Esophagus muscularis mucosa (tissue), 3 donors: ENCODE results near the gene MEGF9.
A peak's percentile ranks its signal among the peaks of the same experiment; 100 is the strongest.

ENCODE experiments used
- POLR2AphosphoS5 ChIP-seq, 2 donors: sonication (generic); formaldehyde crosslinking; IDR thresholded peaks; one replicate each; pipeline ENCODE4 v1.6.1; 2017; ENCODE audit warnings: antibody characterized with exemption in 2 of 2
- TF ChIP-seq, protein P1 (sequence below), 3 experiments: fragments of 200-600 bp in 2 of 3; fragments of 450-650 bp in 1 of 3; sonication (generic) in 2 of 3; IDR thresholded peaks; one replicate each; pipeline ENCODE4 v1.5.1; 2017 to 2019; ENCODE audit warnings: antibody characterized with exemption in 3 of 3, mild to moderate bottlenecking in 2 of 3, moderate library complexity in 1 of 3

GRCh38 chr9:120715389-120715924 is 1.2 kb upstream of the MEGF9 start:
- TF ChIP-seq, protein P1, sequence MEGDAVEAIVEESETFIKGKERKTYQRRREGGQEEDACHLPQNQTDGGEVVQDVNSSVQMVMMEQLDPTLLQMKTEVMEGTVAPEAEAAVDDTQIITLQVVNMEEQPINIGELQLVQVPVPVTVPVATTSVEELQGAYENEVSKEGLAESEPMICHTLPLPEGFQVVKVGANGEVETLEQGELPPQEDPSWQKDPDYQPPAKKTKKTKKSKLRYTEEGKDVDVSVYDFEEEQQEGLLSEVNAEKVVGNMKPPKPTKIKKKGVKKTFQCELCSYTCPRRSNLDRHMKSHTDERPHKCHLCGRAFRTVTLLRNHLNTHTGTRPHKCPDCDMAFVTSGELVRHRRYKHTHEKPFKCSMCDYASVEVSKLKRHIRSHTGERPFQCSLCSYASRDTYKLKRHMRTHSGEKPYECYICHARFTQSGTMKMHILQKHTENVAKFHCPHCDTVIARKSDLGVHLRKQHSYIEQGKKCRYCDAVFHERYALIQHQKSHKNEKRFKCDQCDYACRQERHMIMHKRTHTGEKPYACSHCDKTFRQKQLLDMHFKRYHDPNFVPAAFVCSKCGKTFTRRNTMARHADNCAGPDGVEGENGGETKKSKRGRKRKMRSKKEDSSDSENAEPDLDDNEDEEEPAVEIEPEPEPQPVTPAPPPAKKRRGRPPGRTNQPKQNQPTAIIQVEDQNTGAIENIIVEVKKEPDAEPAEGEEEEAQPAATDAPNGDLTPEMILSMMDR (IDR thresholded peaks at IDR 0.05): no peak
- TF ChIP-seq POLR2AphosphoS5 (IDR thresholded peaks at IDR 0.05): peak in 1 of 2 donors; percentile 36
